Mucosa of stomach (tissue), 1 donor: Measurements from ENCODE around the gene TIPRL.
"Not testable (repeated sequence)": the region's sequence is repeated elsewhere in the genome, so short reads cannot be mapped to it uniquely, and the experiment has no call there.

Experiments used
- H3K27me3 ChIP-seq: one replicate; pipeline ENCODE4 v1.7.0; 2013; ENCODE audit warnings: mild to moderate bottlenecking, low read length; ENCODE audit not compliant: control insufficient read depth, insufficient read depth
- H3K36me3 ChIP-seq: one replicate; pipeline ENCODE4 v1.7.0; 2013; ENCODE audit warnings: low read length; ENCODE audit not compliant: control insufficient read depth, insufficient read depth
- H3K4me1 ChIP-seq: one replicate; pipeline ENCODE4 v1.7.0; 2013; ENCODE audit warnings: mild to moderate bottlenecking, low read length; ENCODE audit not compliant: control insufficient read depth, insufficient read depth
- H3K4me3 ChIP-seq: one replicate; pipeline ENCODE4 v1.7.0; 2013; ENCODE audit warnings: low read length
- H3K9ac ChIP-seq: one replicate; pipeline ENCODE4 v1.7.0; 2013; ENCODE audit warnings: mild to moderate bottlenecking, low read length, moderate library complexity
- H3K9me3 ChIP-seq: one replicate; pipeline ENCODE4 v1.7.0; 2013; ENCODE audit warnings: mild to moderate bottlenecking, low read length, moderate library complexity; ENCODE audit not compliant: control insufficient read depth
- donor health status: Pancreatic carcinoma.

TIPRL gene

DNA sequence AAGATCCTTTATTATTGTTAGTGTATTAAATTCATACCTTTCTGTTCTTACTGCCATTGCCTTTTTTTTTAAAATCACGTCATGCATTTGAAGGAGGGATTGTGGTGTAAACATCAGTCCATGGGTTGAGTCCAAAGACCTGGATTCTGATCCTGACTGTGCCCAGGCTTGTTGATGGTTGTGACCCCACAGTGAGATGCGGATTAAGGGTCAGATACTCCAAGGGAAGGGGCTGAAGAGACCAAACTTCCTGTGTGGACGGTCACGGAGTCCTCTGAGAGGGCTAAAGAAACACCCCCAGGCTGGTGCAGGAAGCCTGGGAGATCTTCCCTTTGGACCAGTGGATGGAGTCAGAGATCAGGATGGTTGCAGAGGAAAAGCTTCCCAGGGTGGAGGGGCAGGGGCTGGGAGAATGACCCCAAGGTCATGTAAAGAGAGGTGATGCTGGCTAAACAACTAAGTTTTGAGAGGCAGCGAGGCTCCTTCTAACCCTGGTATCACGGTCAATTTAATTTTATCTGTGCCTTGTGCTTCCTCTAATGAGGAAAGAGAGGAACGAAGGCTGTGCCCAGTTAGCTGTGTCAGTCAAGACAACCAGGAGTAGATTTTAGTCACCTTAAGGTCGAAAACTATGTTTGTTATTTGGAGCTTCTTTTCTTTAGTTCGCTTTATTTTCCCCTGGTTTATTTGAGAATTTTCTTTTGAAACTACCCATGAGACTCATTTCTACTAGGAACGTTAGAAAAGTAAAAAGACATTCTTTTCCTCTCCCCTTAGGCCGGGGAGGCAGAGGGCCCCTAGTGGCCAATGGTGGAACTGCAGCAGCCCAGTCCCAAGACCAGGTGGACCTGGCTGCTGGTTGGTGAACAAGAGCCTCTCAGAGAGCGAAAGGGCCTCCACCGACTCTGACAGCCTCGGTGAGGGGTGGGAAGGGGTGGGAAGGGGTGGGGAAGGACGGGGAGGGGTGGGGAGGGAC is 33.3 kb upstream of the TIPRL start:
- H3K9ac ChIP-seq = no peak overlapping the region
- no peaks in the 10 kb centered on the region for H3K36me3 ChIP-seq
- H3K4me1 ChIP-seq = peaks cover 4% of the 10 kb centered on the region
- no peaks in the 10 kb centered on the region for H3K9me3 ChIP-seq
- no peaks in the 10 kb centered on the region for H3K27me3 ChIP-seq
- H3K4me3 ChIP-seq = no peak overlapping the region

- Histone ChIP-seq H3K9me3 (no peaks in the 10 kb centered on the region), H3K27me3 (no peaks in the 10 kb centered on the region), H3K4me1 (peaks cover 4% of the 10 kb centered on the region), H3K36me3 (no peaks in the 10 kb centered on the region), H3K4me3 (no peak overlapping the region), H3K9ac (no peak overlapping the region)
These were observed 32.6 kb upstream of the TIPRL start for GRCh38 chr1:168146160-168146539.

DNA sequence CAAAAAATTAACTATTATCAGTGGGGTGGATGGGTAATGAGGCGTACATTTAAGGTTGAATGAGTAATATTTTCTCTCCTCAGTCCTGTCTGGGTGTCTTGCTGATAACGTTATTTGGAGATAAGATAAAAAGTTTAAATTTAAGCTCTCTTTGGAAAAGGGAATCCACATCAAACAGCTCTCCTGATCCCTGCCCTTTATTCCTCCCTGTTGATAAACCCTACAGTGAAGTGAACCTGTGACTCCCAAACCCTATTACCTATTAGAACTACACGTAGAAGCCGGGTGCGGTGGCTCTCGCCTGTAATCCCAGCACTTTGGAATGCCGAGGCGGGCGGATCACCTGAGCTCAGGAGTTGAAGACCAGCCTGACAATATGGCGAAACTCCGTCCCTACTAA is 32.1 kb upstream of the TIPRL start:
- H3K4me3 ChIP-seq = no peak overlapping the region
- no peak overlapping the region for H3K9ac ChIP-seq
- H3K4me1 ChIP-seq = peaks cover 4% of the 10 kb centered on the region
- no peaks in the 10 kb centered on the region for H3K9me3 ChIP-seq
- no peaks in the 10 kb centered on the region for H3K36me3 ChIP-seq
- H3K27me3 ChIP-seq = no peaks in the 10 kb centered on the region

GRCh38 chr1:168148916-168149315 is 29.8 kb upstream of the TIPRL start:
- Histone ChIP-seq H3K4me1 (peaks cover 4% of the 10 kb centered on the region), H3K9me3 (no peaks in the 10 kb centered on the region), H3K4me3 (no peak overlapping the region), H3K36me3 (no peaks in the 10 kb centered on the region), H3K27me3 (no peaks in the 10 kb centered on the region), H3K9ac (no peak overlapping the region)

GRCh38 chr1:168150283-168150682 is 28.5 kb upstream of the TIPRL start:
- Histone ChIP-seq H3K4me3 (no peak overlapping the region), H3K9ac (no peak overlapping the region), H3K36me3 (no peaks in the 10 kb centered on the region), H3K4me1 (peaks cover 4% of the 10 kb centered on the region), H3K27me3 (no peaks in the 10 kb centered on the region), H3K9me3 (no peaks in the 10 kb centered on the region)

- Histone ChIP-seq H3K27me3 (no peaks in the 10 kb centered on the region), H3K9me3 (no peaks in the 10 kb centered on the region), H3K36me3 (no peaks in the 10 kb centered on the region), H3K9ac (no peak overlapping the region), H3K4me1 (no peaks in the 10 kb centered on the region), H3K4me3 (no peak overlapping the region)
These were observed 26.8 kb upstream of the TIPRL start for GRCh38 chr1:168151935-168152334.

- not testable (repeated sequence) for H3K9ac ChIP-seq, H3K4me1 ChIP-seq, H3K27me3 ChIP-seq, H3K36me3 ChIP-seq, H3K4me3 ChIP-seq, H3K9me3 ChIP-seq
These were observed 24.1 kb upstream of the TIPRL start for GRCh38 chr1:168154707-168155106.

- H3K4me3 ChIP-seq = no peak overlapping the region
These were observed 22.9 kb upstream of the TIPRL start for GRCh38 chr1:168155910-168156309.

GRCh38 chr1:168157638-168158037 is 21.1 kb upstream of the TIPRL start:
- Histone ChIP-seq H3K27me3 (no peaks in the 10 kb centered on the region), H3K4me3 (no peak overlapping the region), H3K9ac (no peak overlapping the region), H3K36me3 (no peaks in the 10 kb centered on the region), H3K4me1 (no peaks in the 10 kb centered on the region), H3K9me3 (no peaks in the 10 kb centered on the region)

More at GRCh38 chr1:168155910-168156309, 22.9 kb upstream of the TIPRL start:
- Histone ChIP-seq H3K9me3 (no peaks in the 10 kb centered on the region), H3K4me1 (no peaks in the 10 kb centered on the region), H3K27me3 (no peaks in the 10 kb centered on the region), H3K9ac (no peak overlapping the region), H3K36me3 (no peaks in the 10 kb centered on the region)

GRCh38 chr1:168159251-168159650 is 19.5 kb upstream of the TIPRL start:
- no peak overlapping the region for H3K9ac ChIP-seq
- no peaks in the 10 kb centered on the region for H3K9me3 ChIP-seq
- H3K36me3 ChIP-seq = no peaks in the 10 kb centered on the region
- no peaks in the 10 kb centered on the region for H3K27me3 ChIP-seq
- H3K4me3 ChIP-seq = no peak overlapping the region
- H3K4me1 ChIP-seq = no peaks in the 10 kb centered on the region

GRCh38 chr1:168159979-168160378 is 18.8 kb upstream of the TIPRL start:
- H3K36me3 ChIP-seq = no peaks in the 10 kb centered on the region
- H3K9me3 ChIP-seq = no peaks in the 10 kb centered on the region
- no peaks in the 10 kb centered on the region for H3K27me3 ChIP-seq
- no peak overlapping the region for H3K9ac ChIP-seq
- no peak overlapping the region for H3K4me3 ChIP-seq
- no peaks in the 10 kb centered on the region for H3K4me1 ChIP-seq

DNA sequence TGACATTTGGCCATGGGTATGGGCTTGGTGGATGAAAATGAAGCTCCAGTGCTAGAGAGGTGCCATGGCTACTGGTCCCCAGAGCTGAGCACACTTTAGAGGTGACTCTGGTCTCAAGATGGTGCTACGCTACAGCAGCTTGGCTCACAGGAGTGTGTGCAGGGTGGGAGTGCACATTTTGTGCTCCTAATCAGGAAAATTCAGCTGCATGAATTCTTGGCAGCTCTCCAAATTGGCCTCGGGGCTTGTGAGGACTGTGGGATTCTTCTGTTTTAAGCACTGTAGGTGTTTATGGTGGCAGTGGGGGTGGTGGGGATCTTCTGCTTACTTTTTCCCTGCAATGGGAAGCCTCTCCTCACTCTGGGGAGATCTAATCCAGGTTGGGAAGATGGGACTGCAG is 17.3 kb upstream of the TIPRL start:
- no peaks in the 10 kb centered on the region for H3K27me3 ChIP-seq
- no peaks in the 10 kb centered on the region for H3K4me1 ChIP-seq
- H3K4me3 ChIP-seq = no peak overlapping the region
- no peak overlapping the region for H3K9ac ChIP-seq
- H3K36me3 ChIP-seq = no peaks in the 10 kb centered on the region
- no peaks in the 10 kb centered on the region for H3K9me3 ChIP-seq
